SU-DHL-6 (cell line): Measurements from ENCODE around the gene CDC42BPA.

Source experiments
- EZH2phosphoT487 ChIP-seq: fragments of 200-600 bp; sonication (generic), shearing (Covaris generic); conservative IDR thresholded peaks from 2 replicates; pipeline ENCODE4 v1.6.1; 2018; ENCODE audit warnings: mild to moderate bottlenecking, antibody characterized with exemption, low read length, moderate library complexity, mixed read lengths
- TF ChIP-seq, protein P1 (sequence below): fragments of 200-600 bp; sonication (generic); IDR thresholded peaks from one replicate; pipeline ENCODE4 v1.5.1; 2017; ENCODE audit warnings: antibody characterized with exemption, mild to moderate bottlenecking, low read length, moderate library complexity; ENCODE audit not compliant: insufficient read depth, poor library complexity, severe bottlenecking

- TF ChIP-seq, protein P1, sequence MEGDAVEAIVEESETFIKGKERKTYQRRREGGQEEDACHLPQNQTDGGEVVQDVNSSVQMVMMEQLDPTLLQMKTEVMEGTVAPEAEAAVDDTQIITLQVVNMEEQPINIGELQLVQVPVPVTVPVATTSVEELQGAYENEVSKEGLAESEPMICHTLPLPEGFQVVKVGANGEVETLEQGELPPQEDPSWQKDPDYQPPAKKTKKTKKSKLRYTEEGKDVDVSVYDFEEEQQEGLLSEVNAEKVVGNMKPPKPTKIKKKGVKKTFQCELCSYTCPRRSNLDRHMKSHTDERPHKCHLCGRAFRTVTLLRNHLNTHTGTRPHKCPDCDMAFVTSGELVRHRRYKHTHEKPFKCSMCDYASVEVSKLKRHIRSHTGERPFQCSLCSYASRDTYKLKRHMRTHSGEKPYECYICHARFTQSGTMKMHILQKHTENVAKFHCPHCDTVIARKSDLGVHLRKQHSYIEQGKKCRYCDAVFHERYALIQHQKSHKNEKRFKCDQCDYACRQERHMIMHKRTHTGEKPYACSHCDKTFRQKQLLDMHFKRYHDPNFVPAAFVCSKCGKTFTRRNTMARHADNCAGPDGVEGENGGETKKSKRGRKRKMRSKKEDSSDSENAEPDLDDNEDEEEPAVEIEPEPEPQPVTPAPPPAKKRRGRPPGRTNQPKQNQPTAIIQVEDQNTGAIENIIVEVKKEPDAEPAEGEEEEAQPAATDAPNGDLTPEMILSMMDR, result no peak
- no peak for TF ChIP-seq EZH2phosphoT487
Measured at GRCh38 chr1:227212164-227212563, 106.1 kb downstream of the CDC42BPA start.
